Tibial nerve (tissue), 4 donors: ENCODE data around the gene FBXW8.

Source experiments
- CTCF ChIP-seq, 5 experiments: fragments of 200-600 bp in 3 of 5; fragments of 450-650 bp in 2 of 5; sonication (generic) in 3 of 5; IDR thresholded peaks; one replicate each; pipeline ENCODE4 v1.5.1; 2016 to 2019; ENCODE audit warnings: antibody characterized with exemption in 5 of 5, mild to moderate bottlenecking in 3 of 5, moderate library complexity in 2 of 5
- EP300 ChIP-seq, 2 donors: sonication (generic); formaldehyde crosslinking; IDR thresholded peaks; one replicate each; pipeline ENCODE4 v1.6.1; 2017; ENCODE audit warnings: antibody characterized with exemption in 2 of 2, mild to moderate bottlenecking in 1 of 2
- POLR2A ChIP-seq, 2 donors: fragments of 450-650 bp; IDR thresholded peaks; one replicate each; pipeline ENCODE4 v1.6.1; 2017; ENCODE audit warnings: antibody characterized with exemption in 2 of 2, mild to moderate bottlenecking in 2 of 2, moderate library complexity in 2 of 2

- TF ChIP-seq CTCF (IDR thresholded peaks at IDR 0.05): no peak
- no peak for TF ChIP-seq EP300 (IDR thresholded peaks at IDR 0.05)
- no peak for TF ChIP-seq POLR2A (IDR thresholded peaks at IDR 0.05)
These were observed 157.7 kb downstream of the FBXW8 start for GRCh38 chr12:117068492-117068891.
